Germinal center (tissue), 1 donor: ENCODE data around the gene ZBTB1.
"Not testable (repeated sequence)": the region's sequence is repeated elsewhere in the genome, so short reads cannot be mapped to it uniquely, and the experiment has no call there.

Experiments
- DNase-seq: peaks from one replicate; pipeline ENCODE4 v3.0.0; 2012; ENCODE audit warnings: mixed read lengths, low spot score

ZBTB1 gene

DNA sequence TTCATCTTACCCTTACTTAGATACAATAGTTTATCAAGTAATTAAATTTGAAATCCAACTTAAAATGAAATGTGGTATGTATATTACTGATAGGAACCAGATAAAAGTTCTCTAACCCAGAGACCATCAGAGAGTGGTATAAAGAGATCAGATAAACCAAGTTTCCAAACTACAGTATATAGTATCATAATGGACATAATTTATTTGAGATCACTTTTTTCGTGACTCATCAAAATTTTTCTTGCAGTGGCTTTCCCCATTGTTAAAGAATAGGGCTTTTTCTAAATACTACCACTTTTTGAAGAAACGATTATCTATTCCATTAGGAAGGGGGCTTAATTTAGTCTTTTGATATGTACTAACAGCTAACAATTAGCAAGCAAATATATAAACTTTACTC, 20.8 kb downstream of the ZBTB1 start:
- DNase-seq, result no peak

GRCh38 chr14:64531567-64531966, 27.0 kb downstream of the ZBTB1 start:
- no peak for DNase-seq

DNA sequence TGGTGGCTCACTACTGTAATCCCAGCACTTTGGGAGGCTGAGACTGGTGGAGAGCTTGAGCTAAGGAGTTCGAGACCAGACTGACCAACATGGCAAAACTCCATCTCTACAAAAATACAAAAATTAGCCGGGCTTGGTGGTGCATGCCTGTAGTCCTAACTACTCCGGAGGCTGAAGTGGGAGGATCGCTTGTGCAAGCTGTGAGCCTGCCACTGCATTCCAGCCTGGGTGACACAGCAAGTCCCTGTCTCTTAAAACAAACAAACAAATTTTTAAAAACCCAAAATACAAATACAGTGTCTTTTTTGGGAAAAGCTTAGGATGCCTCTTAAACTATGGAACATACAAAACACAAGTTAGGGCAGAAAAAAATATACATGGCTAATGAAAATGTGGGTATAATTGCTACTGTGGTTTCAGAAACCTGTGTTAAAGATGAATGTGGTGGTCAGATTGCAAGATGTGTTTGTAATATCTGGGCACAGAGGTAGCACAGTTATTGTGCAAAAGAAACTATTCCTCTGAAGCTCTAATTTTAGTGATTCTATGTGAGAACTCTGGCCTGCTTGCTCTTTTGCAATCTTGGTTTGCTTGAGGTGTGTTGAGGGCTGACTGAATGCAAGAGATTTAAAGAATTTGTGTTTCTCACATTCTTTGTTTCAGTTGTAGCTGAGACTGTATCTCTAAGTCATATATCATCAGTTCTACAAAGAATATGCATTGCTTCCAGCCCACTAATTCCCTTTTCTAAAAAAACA, 32.1 kb downstream of the ZBTB1 start:
- no peak for DNase-seq

GRCh38 chr14:64540208-64541202, 35.9 kb downstream of the ZBTB1 start, which contains the start of gene HSPA2:
HSPA2 (plus strand) TSS chr14:64540741; CDS start chr14:64540850, 109 bp downstream.
- DNase-seq, result peak; percentile 94

DNA sequence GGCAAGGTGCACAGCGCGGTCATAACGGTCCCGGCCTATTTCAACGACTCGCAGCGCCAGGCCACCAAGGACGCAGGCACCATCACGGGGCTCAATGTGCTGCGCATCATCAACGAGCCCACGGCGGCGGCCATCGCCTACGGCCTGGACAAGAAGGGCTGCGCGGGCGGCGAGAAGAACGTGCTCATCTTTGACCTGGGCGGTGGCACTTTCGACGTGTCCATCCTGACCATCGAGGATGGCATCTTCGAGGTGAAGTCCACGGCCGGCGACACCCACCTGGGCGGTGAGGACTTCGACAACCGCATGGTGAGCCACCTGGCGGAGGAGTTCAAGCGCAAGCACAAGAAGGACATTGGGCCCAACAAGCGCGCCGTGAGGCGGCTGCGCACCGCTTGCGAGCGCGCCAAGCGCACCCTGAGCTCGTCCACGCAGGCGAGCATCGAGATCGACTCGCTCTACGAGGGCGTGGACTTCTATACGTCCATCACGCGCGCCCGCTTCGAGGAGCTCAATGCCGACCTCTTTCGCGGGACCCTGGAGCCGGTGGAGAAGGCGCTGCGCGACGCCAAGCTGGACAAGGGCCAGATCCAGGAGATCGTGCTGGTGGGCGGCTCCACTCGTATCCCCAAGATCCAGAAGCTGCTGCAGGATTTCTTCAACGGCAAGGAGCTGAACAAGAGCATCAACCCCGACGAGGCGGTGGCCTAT, 36.8 kb downstream of the ZBTB1 start:
- no peak for DNase-seq

DNA sequence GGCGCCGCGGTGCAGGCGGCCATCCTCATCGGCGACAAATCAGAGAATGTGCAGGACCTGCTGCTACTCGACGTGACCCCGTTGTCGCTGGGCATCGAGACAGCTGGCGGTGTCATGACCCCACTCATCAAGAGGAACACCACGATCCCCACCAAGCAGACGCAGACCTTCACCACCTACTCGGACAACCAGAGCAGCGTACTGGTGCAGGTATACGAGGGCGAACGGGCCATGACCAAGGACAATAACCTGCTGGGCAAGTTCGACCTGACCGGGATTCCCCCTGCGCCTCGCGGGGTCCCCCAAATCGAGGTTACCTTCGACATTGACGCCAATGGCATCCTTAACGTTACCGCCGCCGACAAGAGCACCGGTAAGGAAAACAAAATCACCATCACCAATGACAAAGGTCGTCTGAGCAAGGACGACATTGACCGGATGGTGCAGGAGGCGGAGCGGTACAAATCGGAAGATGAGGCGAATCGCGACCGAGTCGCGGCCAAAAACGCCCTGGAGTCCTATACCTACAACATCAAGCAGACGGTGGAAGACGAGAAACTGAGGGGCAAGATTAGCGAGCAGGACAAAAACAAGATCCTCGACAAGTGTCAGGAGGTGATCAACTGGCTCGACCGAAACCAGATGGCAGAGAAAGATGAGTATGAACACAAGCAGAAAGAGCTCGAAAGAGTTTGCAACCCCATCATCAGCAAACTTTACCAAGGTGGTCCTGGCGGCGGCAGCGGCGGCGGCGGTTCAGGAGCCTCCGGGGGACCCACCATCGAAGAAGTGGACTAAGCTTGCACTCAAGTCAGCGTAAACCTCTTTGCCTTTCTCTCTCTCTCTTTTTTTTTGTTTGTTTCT, 37.6 kb downstream of the ZBTB1 start:
- DNase-seq, result peak; percentile 14

GRCh38 chr14:64542836-64543201, 38.2 kb downstream of the ZBTB1 start:
- DNase-seq, result no peak

GRCh38 chr14:64544607-64545312, 40.2 kb downstream of the ZBTB1 start:
- DNase-seq, result no peak

DNA sequence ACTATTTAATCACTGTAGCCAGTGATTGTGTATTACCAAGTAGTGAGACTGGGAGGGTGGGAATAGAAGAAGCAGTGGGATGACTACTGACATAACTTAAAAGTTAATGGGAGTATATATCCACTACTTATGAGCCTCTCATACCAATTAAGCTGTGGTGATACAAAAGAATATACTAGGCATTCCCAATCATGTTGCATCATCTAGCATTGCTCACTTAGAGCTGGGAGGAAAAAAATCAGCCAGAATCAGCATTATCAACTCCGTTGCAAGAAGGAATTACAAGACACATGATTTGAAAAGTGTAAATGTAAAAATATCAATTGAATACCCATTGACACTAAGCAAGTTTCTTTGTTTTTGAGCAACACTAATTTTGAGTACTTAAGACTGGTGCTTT, 44.4 kb downstream of the ZBTB1 start:
- no peak for DNase-seq

- peak; percentile 66 for DNase-seq
These were observed 45.4 kb downstream of the ZBTB1 start, which contains the start of gene PPP1R36 for GRCh38 chr14:64549791-64550620. PPP1R36 (plus strand) TSS chr14:64549961; CDS start chr14:64549998, 37 bp downstream.

- no peak for DNase-seq
These were observed 46.2 kb downstream of the ZBTB1 start for GRCh38 chr14:64550621-64551333.

DNA sequence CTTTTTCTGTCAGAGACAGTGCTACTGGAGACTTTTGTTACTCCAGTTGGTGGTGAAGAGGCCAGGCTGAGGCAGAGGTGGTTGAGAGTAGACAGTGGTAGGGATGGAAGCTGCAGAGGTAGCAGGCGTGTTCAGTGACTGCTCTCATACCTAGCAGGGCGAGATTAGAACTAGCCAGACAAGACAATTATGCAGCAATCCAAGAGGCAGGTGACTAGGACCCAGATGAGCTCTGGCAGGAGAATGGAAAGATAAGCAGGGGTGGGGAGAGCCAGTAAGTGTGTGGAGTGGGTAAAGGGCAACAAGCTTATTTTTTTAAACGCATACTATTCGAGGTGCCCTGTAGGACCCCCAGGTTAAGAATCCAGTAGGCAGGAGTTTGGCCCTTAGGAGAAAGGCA, 50.0 kb downstream of the ZBTB1 start:
- DNase-seq, result no peak

- DNase-seq, result no peak
These were observed 52.0 kb downstream of the ZBTB1 start for GRCh38 chr14:64556526-64556925.

DNA sequence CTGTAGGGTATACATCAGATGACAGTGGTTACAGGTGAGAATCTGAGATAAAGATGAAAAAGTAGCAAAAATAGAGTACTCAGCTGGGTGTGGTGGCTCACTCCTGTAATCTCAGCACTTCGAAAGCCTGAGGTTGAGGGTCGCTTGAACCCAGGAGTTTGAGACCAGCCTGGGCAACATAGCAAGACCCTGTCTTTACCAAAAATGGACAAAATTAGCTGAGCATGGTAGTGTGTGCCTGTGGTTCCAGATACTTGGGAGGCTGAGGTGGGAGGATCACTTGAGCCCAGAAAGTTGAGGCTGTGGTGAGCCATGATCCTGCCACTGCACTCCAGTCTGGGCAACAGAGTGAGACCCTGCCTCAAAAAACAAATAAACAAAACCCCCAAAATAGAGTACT, 53.6 kb downstream of the ZBTB1 start:
- DNase-seq, result not testable (repeated sequence)

GRCh38 chr14:64561631-64562030, 57.1 kb downstream of the ZBTB1 start:
- DNase-seq, result no peak

GRCh38 chr14:64562436-64562835, 57.9 kb downstream of the ZBTB1 start:
- no peak for DNase-seq

- no peak for DNase-seq
These were observed 59.1 kb downstream of the ZBTB1 start for GRCh38 chr14:64563696-64564095.

DNA sequence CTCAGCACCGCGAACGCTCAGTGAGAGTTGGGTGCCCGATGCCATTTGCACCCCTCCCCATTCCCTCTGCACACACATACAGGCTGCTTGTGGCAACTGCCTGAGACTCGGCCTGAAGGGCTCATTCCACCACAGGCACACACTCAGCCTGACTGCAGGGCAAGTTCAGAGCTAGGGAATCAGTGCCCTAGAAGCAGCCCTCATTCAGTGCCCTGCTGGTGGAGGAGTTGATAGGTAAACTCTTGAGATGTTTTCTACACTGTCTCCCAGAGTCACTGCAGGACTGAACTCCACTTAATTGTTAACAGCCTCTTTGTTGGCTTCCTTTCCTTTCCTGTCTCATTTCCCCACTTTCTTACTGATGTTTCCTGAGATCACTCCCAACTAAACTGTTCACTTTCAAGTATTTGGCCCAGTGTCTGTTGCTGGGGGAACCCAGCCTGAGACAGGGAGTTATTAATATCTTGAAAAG, 62.1 kb downstream of the ZBTB1 start:
- DNase-seq, result no peak

DNA sequence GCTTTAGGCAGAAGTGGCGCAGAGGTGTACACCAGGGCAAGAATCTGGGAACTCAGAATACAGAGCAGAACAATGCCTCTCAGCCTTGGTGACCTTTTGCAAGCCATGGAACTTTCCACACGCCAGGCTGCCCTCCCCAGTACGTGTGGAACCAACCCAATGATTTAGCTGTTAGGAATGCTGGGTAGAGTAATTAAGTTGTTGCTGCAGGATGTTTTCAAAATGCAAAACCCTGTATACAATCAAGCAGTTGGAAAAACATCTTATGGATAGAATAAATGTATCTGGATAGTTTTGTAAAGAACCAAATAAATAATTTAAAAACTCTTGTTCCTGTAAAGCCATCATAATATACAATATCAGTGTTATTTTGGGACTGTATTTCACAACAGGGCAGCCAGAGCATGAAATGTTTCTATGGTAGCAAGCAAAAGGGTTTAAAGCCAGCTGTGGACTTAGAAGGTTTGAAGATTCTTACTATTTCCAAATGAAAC, 64.6 kb downstream of the ZBTB1 start:
- DNase-seq, result no peak
